ENCODE data around the gene ATXN1. TPM values are rescaled to one million over a fixed set of nuclear protein-coding genes. Genes with fewer than 3 reads are reported as not detected.
A peak's percentile ranks its signal among the peaks of the same experiment; 100 is the strongest.

ATXN1 gene
- total and polyA plus RNA-seq, 2 of the 13 experiments (the other 11 are each of a cell fraction or from before 2014, with no cell fraction given), result 20.7 to 39.5 TPM

DNA sequence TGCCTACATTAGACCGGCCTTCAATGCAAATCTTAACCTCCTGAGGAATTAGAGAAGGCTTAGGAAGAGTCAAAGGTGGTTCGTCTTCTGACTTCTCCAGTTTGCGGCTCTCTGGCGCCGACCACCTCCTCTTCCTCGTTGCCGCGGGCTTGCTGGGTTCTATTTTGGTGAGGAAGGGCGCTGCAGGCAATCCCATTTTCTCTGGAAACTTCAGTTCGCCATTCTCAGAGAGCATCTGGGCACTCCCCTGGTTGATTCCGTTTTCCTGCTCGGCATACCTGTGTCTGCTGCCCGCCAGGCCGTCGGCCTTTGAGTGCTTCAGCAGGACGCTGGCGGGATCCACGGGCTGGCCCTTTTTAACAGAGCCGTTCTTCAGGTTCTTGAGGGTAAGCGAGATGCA, 454.9 kb downstream of the ATXN1 start:
- no TSS peak for BruUV-seq (replicated peaks)
- Histone ChIP-seq H2AFZ (ENCODE audit: low read length) (no peak overlapping the region), H3K4me3 (replicated peaks in 1 of 3; ENCODE audit: insufficient read depth in 1 of 3, low read depth in 2 of 3, low read length in 3 of 3) (no peak overlapping the region), H3K4me2 (ENCODE audit: low read depth, low read length) (no peak overlapping the region), H3K27me3 (ENCODE audit: control insufficient read depth in 1 of 2, insufficient read depth in 2 of 2, low read length in 2 of 2) (no peaks in the 10 kb centered on the region), H3K9ac (ENCODE audit: insufficient read depth, low read depth, low read length) (no peak overlapping the region), H3K79me2 (ENCODE audit: insufficient read depth, low read length) (no peaks in the 10 kb centered on the region), H3K36me3 (replicated peaks in 1 of 2; ENCODE audit: control insufficient read depth in 1 of 2, insufficient read depth in 2 of 2, low read length in 2 of 2) (peaks cover 6 to 12% of the 10 kb centered on the region in 2 experiments; a peak in 3 of 5 replicates), H3K27ac (ENCODE audit: extremely low read length, insufficient read depth, low read length) (no peak overlapping the region), H3K9me3 (ENCODE audit: low read length) (no peaks in the 10 kb centered on the region), H4K20me1 (ENCODE audit: insufficient read depth, low read length) (no peaks in the 10 kb centered on the region), H3K4me1 (ENCODE audit: insufficient read depth, low read length) (peaks cover 38% of the 10 kb centered on the region)
- DNase-seq (ENCODE audit: low spot score) (no peak), ATAC-seq (no peak), FAIRE-seq (no peak)
- no peak for TF ChIP-seq CCDC6 (CRISPR knock-in tag; IDR thresholded peaks at IDR 0.05)
- no peak for TF ChIP-seq ZBTB34 (CRISPR knock-in tag; IDR thresholded peaks at IDR 0.05)
- TF ChIP-seq KLF12 (CRISPR knock-in tag; IDR thresholded peaks at IDR 0.05; ENCODE audit: borderline replicate concordance), result no peak
- TF ChIP-seq, protein P1, sequence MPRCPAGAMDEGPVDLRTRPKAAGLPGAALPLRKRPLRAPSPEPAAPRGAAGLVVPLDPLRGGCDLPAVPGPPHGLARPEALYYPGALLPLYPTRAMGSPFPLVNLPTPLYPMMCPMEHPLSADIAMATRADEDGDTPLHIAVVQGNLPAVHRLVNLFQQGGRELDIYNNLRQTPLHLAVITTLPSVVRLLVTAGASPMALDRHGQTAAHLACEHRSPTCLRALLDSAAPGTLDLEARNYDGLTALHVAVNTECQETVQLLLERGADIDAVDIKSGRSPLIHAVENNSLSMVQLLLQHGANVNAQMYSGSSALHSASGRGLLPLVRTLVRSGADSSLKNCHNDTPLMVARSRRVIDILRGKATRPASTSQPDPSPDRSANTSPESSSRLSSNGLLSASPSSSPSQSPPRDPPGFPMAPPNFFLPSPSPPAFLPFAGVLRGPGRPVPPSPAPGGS (CRISPR knock-in tag; IDR thresholded peaks at IDR 0.05), result no peak
- ChIA-PET POLR2A (no interaction called here), CTCF (ENCODE audit: low intra/inter-chr PET ratio, low total read pairs) (no interaction called here)
- intact Hi-C loops (cut with micrococcal nuclease; ENCODE audit: unreplicated experiment) (no loop called here), in situ Hi-C loops (cut with HindIII; ENCODE audit: extremely low pct_ligation_motif_present, low pct_unique_long_range_greater_than_20kb) (no loop called here)
- WGBS (ENCODE audit: low lambda C conversion rate), result 97% methylated on average over 20 of the region's 20 CpGs

- Histone ChIP-seq H3K27me3 (ENCODE audit: control insufficient read depth in 1 of 2, insufficient read depth in 2 of 2, low read length in 2 of 2) (no peaks in the 10 kb centered on the region), H3K9me3 (ENCODE audit: low read length) (no peaks in the 10 kb centered on the region), H3K4me1 (ENCODE audit: insufficient read depth, low read length) (peaks cover 38% of the 10 kb centered on the region), H3K36me3 (replicated peaks in 1 of 2; ENCODE audit: control insufficient read depth in 1 of 2, insufficient read depth in 2 of 2, low read length in 2 of 2) (peaks cover 6 to 12% of the 10 kb centered on the region in 2 experiments; a peak in 3 of 5 replicates), H4K20me1 (ENCODE audit: insufficient read depth, low read length) (no peaks in the 10 kb centered on the region), H3K79me2 (ENCODE audit: insufficient read depth, low read length) (no peaks in the 10 kb centered on the region), H3K4me3 (replicated peaks in 1 of 3; ENCODE audit: insufficient read depth in 1 of 3, low read depth in 2 of 3, low read length in 3 of 3) (no peak overlapping the region), H2AFZ (ENCODE audit: low read length) (no peak overlapping the region), H3K4me2 (ENCODE audit: low read depth, low read length) (no peak overlapping the region), H3K27ac (ENCODE audit: extremely low read length, insufficient read depth, low read length) (no peak overlapping the region), H3K9ac (ENCODE audit: insufficient read depth, low read depth, low read length) (no peak overlapping the region)
- CTCF ChIA-PET (ENCODE audit: low intra/inter-chr PET ratio, low total read pairs), result no interaction called here
- no peak for DNase-seq (ENCODE audit: low spot score)
- POLR2A ChIA-PET, result no interaction called here
- no TSS peak for BruUV-seq (replicated peaks)
- intact Hi-C loops (cut with micrococcal nuclease; ENCODE audit: unreplicated experiment) (no loop called here), in situ Hi-C loops (cut with HindIII; ENCODE audit: extremely low pct_ligation_motif_present, low pct_unique_long_range_greater_than_20kb) (no loop called here)
- no peak for ATAC-seq
- WGBS (ENCODE audit: low lambda C conversion rate), result 92% methylated on average over 19 of the region's 19 CpGs
- no peak for FAIRE-seq
- TF ChIP-seq, protein P2, sequence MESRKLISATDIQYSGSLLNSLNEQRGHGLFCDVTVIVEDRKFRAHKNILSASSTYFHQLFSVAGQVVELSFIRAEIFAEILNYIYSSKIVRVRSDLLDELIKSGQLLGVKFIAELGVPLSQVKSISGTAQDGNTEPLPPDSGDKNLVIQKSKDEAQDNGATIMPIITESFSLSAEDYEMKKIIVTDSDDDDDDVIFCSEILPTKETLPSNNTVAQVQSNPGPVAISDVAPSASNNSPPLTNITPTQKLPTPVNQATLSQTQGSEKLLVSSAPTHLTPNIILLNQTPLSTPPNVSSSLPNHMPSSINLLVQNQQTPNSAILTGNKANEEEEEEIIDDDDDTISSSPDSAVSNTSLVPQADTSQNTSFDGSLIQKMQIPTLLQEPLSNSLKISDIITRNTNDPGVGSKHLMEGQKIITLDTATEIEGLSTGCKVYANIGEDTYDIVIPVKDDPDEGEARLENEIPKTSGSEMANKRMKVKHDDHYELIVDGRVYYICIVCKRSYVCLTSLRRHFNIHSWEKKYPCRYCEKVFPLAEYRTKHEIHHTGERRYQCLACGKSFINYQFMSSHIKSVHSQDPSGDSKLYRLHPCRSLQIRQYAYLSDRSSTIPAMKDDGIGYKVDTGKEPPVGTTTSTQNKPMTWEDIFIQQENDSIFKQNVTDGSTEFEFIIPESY (CRISPR knock-in tag; IDR thresholded peaks at IDR 0.05), result peak; percentile 54; the same call in 1 of the 2 replicates
- TF ChIP-seq, protein P3, sequence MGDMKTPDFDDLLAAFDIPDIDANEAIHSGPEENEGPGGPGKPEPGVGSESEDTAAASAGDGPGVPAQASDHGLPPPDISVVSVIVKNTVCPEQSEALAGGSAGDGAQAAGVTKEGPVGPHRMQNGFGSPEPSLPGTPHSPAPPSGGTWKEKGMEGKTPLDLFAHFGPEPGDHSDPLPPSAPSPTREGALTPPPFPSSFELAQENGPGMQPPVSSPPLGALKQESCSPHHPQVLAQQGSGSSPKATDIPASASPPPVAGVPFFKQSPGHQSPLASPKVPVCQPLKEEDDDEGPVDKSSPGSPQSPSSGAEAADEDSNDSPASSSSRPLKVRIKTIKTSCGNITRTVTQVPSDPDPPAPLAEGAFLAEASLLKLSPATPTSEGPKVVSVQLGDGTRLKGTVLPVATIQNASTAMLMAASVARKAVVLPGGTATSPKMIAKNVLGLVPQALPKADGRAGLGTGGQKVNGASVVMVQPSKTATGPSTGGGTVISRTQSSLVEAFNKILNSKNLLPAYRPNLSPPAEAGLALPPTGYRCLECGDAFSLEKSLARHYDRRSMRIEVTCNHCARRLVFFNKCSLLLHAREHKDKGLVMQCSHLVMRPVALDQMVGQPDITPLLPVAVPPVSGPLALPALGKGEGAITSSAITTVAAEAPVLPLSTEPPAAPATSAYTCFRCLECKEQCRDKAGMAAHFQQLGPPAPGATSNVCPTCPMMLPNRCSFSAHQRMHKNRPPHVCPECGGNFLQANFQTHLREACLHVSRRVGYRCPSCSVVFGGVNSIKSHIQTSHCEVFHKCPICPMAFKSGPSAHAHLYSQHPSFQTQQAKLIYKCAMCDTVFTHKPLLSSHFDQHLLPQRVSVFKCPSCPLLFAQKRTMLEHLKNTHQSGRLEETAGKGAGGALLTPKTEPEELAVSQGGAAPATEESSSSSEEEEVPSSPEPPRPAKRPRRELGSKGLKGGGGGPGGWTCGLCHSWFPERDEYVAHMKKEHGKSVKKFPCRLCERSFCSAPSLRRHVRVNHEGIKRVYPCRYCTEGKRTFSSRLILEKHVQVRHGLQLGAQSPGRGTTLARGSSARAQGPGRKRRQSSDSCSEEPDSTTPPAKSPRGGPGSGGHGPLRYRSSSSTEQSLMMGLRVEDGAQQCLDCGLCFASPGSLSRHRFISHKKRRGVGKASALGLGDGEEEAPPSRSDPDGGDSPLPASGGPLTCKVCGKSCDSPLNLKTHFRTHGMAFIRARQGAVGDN (CRISPR knock-in tag; IDR thresholded peaks at IDR 0.05), result peak; percentile 18; the same call in 1 of the 2 replicates
Measured at GRCh38 chr6:16305788-16306187, 455.5 kb downstream of the ATXN1 start.
